GM19193 (cell line): Measurements from ENCODE around the gene HDAC6.
A peak's percentile ranks its signal among the peaks of the same experiment; 100 is the strongest.

Experiments used
- POLR2A ChIP-seq: IDR thresholded peaks from 4 replicates; pipeline ENCODE4 v1.6.1; 2011; ENCODE audit not compliant: insufficient read depth, insufficient read length; ENCODE audit errors: extremely low read depth

HDAC6 gene

GRCh38 chrX:48800574-48801279 is 1.1 kb upstream of the HDAC6 start:
- no peak for TF ChIP-seq POLR2A

GRCh38 chrX:48802089-48802904 is 430 bp downstream of the HDAC6 start:
- peak; percentile 68 for TF ChIP-seq POLR2A

GRCh38 chrX:48802905-48803200 is 986 bp downstream of the HDAC6 start:
- TF ChIP-seq POLR2A: no peak

- TF ChIP-seq POLR2A: no peak
Observed at GRCh38 chrX:48806081-48806480, 4.2 kb downstream of the HDAC6 start.

- no peak for TF ChIP-seq POLR2A
Observed at GRCh38 chrX:48813644-48814043, 11.8 kb downstream of the HDAC6 start.

GRCh38 chrX:48814722-48815121 is 12.9 kb downstream of the HDAC6 start:
- TF ChIP-seq POLR2A: no peak

- no peak for TF ChIP-seq POLR2A
Observed at GRCh38 chrX:48815266-48815665, 13.4 kb downstream of the HDAC6 start.

- TF ChIP-seq POLR2A: no peak
Observed at GRCh38 chrX:48816014-48816810, 14.3 kb downstream of the HDAC6 start.

- TF ChIP-seq POLR2A: no peak
Observed at GRCh38 chrX:48818098-48818497, 16.2 kb downstream of the HDAC6 start.

GRCh38 chrX:48818866-48819265 is 17.0 kb downstream of the HDAC6 start:
- TF ChIP-seq POLR2A: no peak

GRCh38 chrX:48823053-48823452 is 21.2 kb downstream of the HDAC6 start:
- no peak for TF ChIP-seq POLR2A

GRCh38 chrX:48824066-48824465 is 22.2 kb downstream of the HDAC6 start:
- TF ChIP-seq POLR2A: no peak

- no peak for TF ChIP-seq POLR2A
Observed at GRCh38 chrX:48826135-48826875, 24.4 kb downstream of the HDAC6 start, which contains the start of gene ERAS. ERAS (plus strand) TSS chrX:48826513; CDS start chrX:48829124, 2,611 bp downstream.

- TF ChIP-seq POLR2A: no peak
Observed at GRCh38 chrX:48826876-48827653, 25.2 kb downstream of the HDAC6 start.

- TF ChIP-seq POLR2A: no peak
Observed at GRCh38 chrX:48827654-48827968, 25.7 kb downstream of the HDAC6 start.
